ES-I3 (cell line): ENCODE measurements around the gene WDR46.
A peak's percentile ranks its signal among the peaks of the same experiment; 100 is the strongest.
"Not testable (repeated sequence)": the region's sequence is repeated elsewhere in the genome, so short reads cannot be mapped to it uniquely, and the experiment has no call there.

Source experiments
- H3K36me3 ChIP-seq: 2 replicates; pipeline ENCODE4 v1.6.1; 2013; ENCODE audit warnings: mild to moderate bottlenecking, low read length, control low read depth, moderate library complexity; ENCODE audit not compliant: insufficient read depth
- H3K4me1 ChIP-seq: 2 replicates; pipeline ENCODE4 v1.6.1; 2013; ENCODE audit warnings: mild to moderate bottlenecking, control low read depth, low read length; ENCODE audit not compliant: insufficient read depth
- H3K9ac ChIP-seq: 2 replicates; pipeline ENCODE4 v1.6.1; 2013; ENCODE audit warnings: low read depth, mild to moderate bottlenecking, low read length, moderate library complexity
- H3K9me3 ChIP-seq: 2 replicates; pipeline ENCODE4 v1.6.1; 2013; ENCODE audit warnings: mild to moderate bottlenecking, low read length, moderate library complexity; ENCODE audit not compliant: control insufficient read depth, insufficient read depth

WDR46 gene

GRCh38 chr6:33273129-33273923 lies 15.7 kb downstream of the WDR46 start:
- Histone ChIP-seq H3K4me1 (peaks cover 12% of the 10 kb centered on the region), H3K36me3 (peaks cover 36% of the 10 kb centered on the region), H3K9ac (peak overlapping the region; percentile 99), H3K9me3 (no peaks in the 10 kb centered on the region)

DNA sequence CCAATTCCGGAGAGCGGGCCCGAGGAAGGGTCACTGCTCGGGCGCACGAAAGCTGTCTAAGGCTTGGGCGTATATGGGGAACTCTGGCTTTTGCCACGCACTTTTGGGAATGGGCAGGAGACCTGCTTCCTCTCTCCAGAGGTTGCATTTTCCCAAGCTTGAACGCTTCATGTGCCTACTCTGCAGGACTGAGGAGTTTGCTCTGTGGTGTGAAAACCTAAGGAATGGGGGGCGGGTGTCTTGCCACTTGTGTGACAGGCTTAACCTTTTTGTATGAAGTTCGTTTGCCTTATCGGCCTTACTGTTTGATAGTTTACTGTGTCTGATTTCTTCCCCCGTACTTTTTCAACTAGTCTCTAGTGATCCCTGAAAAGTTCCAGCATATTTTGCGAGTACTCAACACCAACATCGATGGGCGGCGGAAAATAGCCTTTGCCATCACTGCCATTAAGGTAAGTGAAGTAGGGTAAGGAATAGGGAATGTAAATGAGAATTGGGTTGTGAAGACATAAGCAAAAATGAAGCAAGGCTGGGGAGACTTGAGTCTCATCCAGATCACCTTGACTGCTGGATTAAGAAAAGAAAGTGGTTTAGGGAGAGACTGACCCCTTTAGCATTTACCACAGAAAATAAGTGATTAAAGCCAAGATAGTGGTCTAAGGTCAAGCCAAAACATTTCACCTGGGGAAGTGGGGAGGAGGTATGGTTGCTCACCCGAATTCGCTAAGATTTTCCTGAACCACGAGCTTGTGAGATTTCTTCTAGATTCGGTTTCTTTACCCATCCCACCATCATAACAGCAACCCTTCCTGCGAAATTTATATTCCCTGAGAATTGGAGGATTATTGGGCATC lies 16.5 kb downstream of the WDR46 start:
- peak overlapping the region; percentile 99 for H3K9ac ChIP-seq
- H3K36me3 ChIP-seq, result peaks cover 36% of the 10 kb centered on the region
- peaks cover 12% of the 10 kb centered on the region; the same call in 1 of the 2 replicates for H3K4me1 ChIP-seq
- H3K9me3 ChIP-seq, result no peaks in the 10 kb centered on the region

GRCh38 chr6:33271468-33272274 lies 17.4 kb downstream of the WDR46 start, which contains the start of the genes RPS18 and VPS52:
TSS of gene RPS18 (plus strand) at chr6:33272075. CDS start at chr6:33272120, 45 bp downstream.
TSS of gene VPS52 (minus strand) at chr6:33271876. CDS start at chr6:33271675, 201 bp downstream.
- H3K4me1 ChIP-seq, result peaks cover 12% of the 10 kb centered on the region; the same call in 1 of the 2 replicates
- H3K36me3 ChIP-seq, result peaks cover 36% of the 10 kb centered on the region
- H3K9ac ChIP-seq, result peak within 1 kb of the TSS; percentile 99
- H3K9me3 ChIP-seq, result no peaks in the 10 kb centered on the region

DNA sequence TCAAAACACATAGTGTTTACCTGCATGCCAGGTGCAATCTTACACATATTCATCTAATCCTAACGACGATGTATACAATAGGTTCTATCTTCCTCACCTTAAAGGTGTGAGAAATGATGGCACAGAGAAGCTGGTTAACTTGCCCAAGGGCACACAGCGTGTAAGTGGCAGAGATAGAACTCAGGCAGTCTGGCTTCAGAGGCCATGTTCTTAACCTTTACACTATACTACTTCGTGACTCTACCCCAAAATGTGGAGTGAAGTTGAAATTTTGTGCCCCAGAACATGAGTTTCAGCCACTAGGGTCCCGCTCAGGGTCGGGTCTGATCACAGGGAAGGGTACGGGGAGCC lies 17.9 kb downstream of the WDR46 start:
- Histone ChIP-seq H3K4me1 (peaks cover 12% of the 10 kb centered on the region; the same call in 1 of the 2 replicates), H3K9ac (peak overlapping the region; percentile 99), H3K9me3 (no peaks in the 10 kb centered on the region), H3K36me3 (peaks cover 35% of the 10 kb centered on the region)

GRCh38 chr6:33264015-33264414 lies 25.0 kb downstream of the WDR46 start:
- Histone ChIP-seq H3K4me1 (no peaks in the 10 kb centered on the region), H3K9ac (no peak overlapping the region), H3K9me3 (no peaks in the 10 kb centered on the region), H3K36me3 (no peaks in the 10 kb centered on the region; the same call in 1 of the 2 replicates)

- not testable (repeated sequence) for H3K9me3 ChIP-seq, H3K36me3 ChIP-seq, H3K9ac ChIP-seq, H3K4me1 ChIP-seq
These were observed 26.5 kb downstream of the WDR46 start for GRCh38 chr6:33262490-33262889.

- H3K36me3 ChIP-seq, result no peaks in the 10 kb centered on the region; the same call in 1 of the 2 replicates
These were observed 30.0 kb downstream of the WDR46 start for GRCh38 chr6:33259032-33259431.

DNA sequence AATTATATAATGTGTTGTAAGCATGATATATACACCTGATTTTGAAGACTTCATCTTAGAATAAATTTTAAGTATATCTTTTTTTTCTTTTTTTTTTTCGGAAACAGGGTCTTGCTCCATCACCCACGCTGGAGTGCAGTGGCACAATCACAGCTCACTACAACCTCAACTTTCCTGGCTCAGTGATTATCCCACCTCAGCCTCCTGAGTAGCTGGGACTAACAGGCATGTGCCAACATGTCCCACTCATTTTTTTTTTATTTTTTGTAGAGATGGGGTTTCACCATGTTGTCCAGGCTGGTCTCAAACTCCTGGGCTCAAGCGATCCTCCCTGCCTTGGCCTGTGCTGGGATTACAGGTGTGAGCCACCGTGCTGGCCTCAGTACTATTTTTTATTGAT lies 34.4 kb downstream of the WDR46 start:
- Histone ChIP-seq H3K9me3 (no peaks in the 10 kb centered on the region; the same call in 1 of the 2 replicates), H3K9ac (no peak overlapping the region), H3K4me1 (peaks cover 6% of the 10 kb centered on the region; the same call in 1 of the 2 replicates), H3K36me3 (no peaks in the 10 kb centered on the region)

More at GRCh38 chr6:33259032-33259431, 30.0 kb downstream of the WDR46 start:
- Histone ChIP-seq H3K9ac (no peak overlapping the region), H3K9me3 (no peaks in the 10 kb centered on the region; the same call in 1 of the 2 replicates), H3K4me1 (no peaks in the 10 kb centered on the region)

DNA sequence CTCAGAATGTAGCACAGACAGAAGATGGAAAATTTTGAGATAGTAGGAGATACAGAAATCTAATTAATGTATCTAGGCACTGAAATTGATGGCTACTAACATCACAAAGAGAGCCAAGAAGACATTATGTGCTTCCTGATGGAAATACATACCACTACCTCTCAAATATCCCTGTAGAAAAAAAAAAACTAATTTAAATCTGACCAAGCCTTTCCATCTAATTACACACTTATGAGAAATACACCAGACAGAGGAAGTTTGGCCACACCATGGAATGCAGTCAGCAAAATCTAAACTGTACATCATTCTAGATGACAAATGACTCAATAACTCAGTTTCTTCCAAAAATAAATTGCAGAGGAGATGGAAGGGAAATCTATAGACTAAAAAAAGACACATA lies 36.3 kb downstream of the WDR46 start:
- H3K9ac ChIP-seq, result no peak overlapping the region
- H3K9me3 ChIP-seq, result no peaks in the 10 kb centered on the region; the same call in 1 of the 2 replicates
- peaks cover 6% of the 10 kb centered on the region; the same call in 1 of the 2 replicates for H3K4me1 ChIP-seq
- no peaks in the 10 kb centered on the region for H3K36me3 ChIP-seq

- no peak overlapping the region for H3K9ac ChIP-seq
- H3K9me3 ChIP-seq, result no peaks in the 10 kb centered on the region; the same call in 1 of the 2 replicates
- H3K4me1 ChIP-seq, result peaks cover 6% of the 10 kb centered on the region; the same call in 1 of the 2 replicates
- no peaks in the 10 kb centered on the region for H3K36me3 ChIP-seq
These were observed 37.5 kb downstream of the WDR46 start for GRCh38 chr6:33251395-33252012.

- H3K9me3 ChIP-seq, result no peaks in the 10 kb centered on the region; the same call in 1 of the 2 replicates
- H3K9ac ChIP-seq, result no peak overlapping the region
- no peaks in the 10 kb centered on the region for H3K36me3 ChIP-seq
- H3K4me1 ChIP-seq, result peaks cover 6% of the 10 kb centered on the region; the same call in 1 of the 2 replicates
These were observed 38.3 kb downstream of the WDR46 start for GRCh38 chr6:33250731-33251130.

- H3K4me1 ChIP-seq, result peaks cover 6% of the 10 kb centered on the region; the same call in 1 of the 2 replicates
These were observed 39.1 kb downstream of the WDR46 start for GRCh38 chr6:33249732-33250630.

More at GRCh38 chr6:33249732-33250630, 39.1 kb downstream of the WDR46 start:
- Histone ChIP-seq H3K9ac (peak overlapping the region; percentile 74), H3K36me3 (no peaks in the 10 kb centered on the region), H3K9me3 (no peaks in the 10 kb centered on the region)
